Hematopoietic multipotent progenitor cell treated with erythropoietin and hydrocortisone succinate and interleukin-3 and kit ligand, for 17 days (in vitro differentiated cells): ENCODE measurements around the gene ZNF420.

Experiments
- DNase-seq: peaks from one replicate; pipeline ENCODE4 v3.0.0-alpha.2; 2015; ENCODE audit warnings: low spot score

Gene ZNF420

GRCh38 chr19:37148214-37148613 lies 70.0 kb downstream of the ZNF420 start:
- no peak for DNase-seq

DNA sequence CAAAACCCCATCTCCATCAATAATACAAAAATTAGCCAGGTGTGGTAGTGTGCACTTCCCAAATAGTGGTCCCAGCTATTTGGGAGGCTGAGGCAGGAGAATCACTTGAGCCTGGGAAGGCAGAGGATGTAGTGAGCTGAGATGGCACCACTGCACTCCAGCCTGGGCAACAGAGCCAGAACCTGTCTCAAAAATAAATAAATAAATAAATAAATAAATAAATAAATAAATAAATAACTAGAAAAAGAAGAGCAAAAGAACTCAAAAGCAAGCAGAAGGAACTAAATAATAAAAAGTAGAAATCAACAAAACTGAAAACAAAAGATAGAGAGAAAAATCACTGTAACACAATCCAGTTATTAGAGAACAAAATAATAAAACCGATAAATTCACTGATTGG lies 81.9 kb downstream of the ZNF420 start:
- DNase-seq, result no peak

DNA sequence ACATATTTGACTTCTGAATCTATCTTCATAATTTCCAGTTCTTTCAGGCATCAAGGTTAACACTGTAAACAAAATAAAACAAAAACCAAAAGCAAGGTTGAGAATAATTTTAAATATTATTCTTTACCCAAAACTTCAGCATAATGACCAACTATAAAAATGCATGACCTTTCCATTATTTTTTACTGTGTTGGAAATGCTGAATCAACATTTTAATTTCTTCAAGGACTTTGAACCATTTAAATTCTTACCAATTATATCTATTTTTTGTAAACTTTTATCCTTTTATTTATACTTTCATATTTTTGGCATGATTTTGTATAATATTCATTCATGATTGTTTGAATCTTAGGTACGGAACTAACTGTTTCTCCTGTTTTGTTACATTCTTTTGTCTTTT lies 87.4 kb downstream of the ZNF420 start:
- DNase-seq, result no peak

DNA sequence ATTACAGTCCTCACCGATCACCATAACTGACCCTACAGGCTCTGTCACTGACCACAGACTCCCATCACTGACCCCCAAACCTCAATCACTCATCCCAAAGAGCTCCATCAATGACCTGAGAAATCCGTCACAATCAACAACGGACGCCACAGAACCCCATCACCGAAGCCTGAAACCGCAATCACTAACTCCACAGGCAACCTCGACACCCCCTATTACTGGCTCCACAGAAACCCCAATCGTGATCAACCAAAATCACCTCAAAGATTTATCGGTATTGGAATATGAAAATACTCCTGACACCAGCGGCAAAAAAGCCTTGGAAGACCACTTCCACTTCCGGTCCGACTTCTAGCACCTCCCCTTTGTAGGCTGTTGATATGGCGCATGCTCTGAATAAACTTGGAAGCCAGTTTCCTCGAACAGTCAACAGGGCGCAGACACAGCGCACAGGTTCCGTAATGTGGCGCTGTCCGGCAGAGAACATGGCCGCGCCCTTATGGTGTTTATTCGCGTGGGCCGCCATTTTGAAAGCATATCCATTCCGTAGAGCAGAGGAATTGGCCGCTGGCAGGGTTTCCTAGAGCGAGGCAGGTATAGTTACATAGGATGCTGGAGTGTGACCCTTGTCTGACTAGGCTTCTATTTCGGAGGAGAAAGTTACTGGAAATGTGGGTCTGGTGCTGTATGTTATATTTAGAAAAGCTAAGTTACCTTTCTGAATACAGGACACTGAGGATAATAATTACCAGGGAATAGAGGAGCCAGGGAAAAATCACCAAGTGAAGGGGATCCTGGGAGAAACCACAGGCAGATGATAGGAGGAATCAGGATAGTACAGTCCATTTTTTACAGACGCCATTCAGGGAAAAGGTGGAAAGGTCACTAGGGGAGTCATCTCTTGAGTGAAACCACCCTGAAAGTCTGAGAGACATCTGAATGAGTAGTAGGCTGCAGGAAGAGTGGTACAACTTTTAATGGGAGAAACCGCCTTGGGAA lies 94.4 kb downstream of the ZNF420 start, which contains the start of gene ZNF585A:
Gene ZNF585A, minus strand, starts transcription at position 328 of the 999 bp plus-strand sequence. CDS start 2,785 bp downstream, outside the sequence.
- peak; percentile 75 for DNase-seq
